ENCODE results near the gene PRELID3B.

The PRELID3B gene

GRCh38 chr20:58992911-58993310 is 49.7 kb downstream of the PRELID3B start:
- TF ChIP-seq CTCF (IDR thresholded peaks at IDR 0.05; ENCODE audit: low read depth, low read length, poor library complexity, severe bottlenecking) (no peak), EZH2phosphoT487 (IDR thresholded peaks at IDR 0.05; ENCODE audit: borderline replicate concordance, low read length) (no peak)
- peaks cover 11% of the 10 kb centered on the region for H3K79me2 ChIP-seq (ENCODE audit: control insufficient read depth, low read length)
- no peaks in the 10 kb centered on the region for H3K9me3 ChIP-seq (ENCODE audit: control insufficient read depth, insufficient read depth, low read length)
- H3K27me3 ChIP-seq (ENCODE audit: control insufficient read depth, low read length): no peaks in the 10 kb centered on the region
- H3K4me1 ChIP-seq (ENCODE audit: control insufficient read depth, low read length): peaks cover 19% of the 10 kb centered on the region
- H3F3A ChIP-seq (ENCODE audit: control insufficient read depth, insufficient read depth): peaks cover 41% of the 10 kb centered on the region
- no peaks in the 10 kb centered on the region for H3K9me2 ChIP-seq (replicated peaks; ENCODE audit: control insufficient read depth, low read length)
- H3K27ac ChIP-seq (ENCODE audit: low read depth, low read length): no peak overlapping the region
- H3K4me3 ChIP-seq (ENCODE audit: low read length): no peak overlapping the region
- H3K36me3 ChIP-seq (ENCODE audit: control insufficient read depth, low read length): peaks cover 99% of the 10 kb centered on the region
- H4K20me1 ChIP-seq (ENCODE audit: control insufficient read depth, insufficient read depth, low read depth, low read length): no peaks in the 10 kb centered on the region; the same call in 1 of the 2 replicates
- H3K4me2 ChIP-seq (ENCODE audit: low read length): no peak overlapping the region

GRCh38 chr20:58991715-58992114 is 50.9 kb downstream of the PRELID3B start:
- H3K36me3 ChIP-seq (ENCODE audit: control insufficient read depth, low read length): peaks cover 99% of the 10 kb centered on the region
- no peak for TF ChIP-seq CTCF (IDR thresholded peaks at IDR 0.05; ENCODE audit: low read depth, low read length, poor library complexity, severe bottlenecking)
- TF ChIP-seq EZH2phosphoT487 (IDR thresholded peaks at IDR 0.05; ENCODE audit: borderline replicate concordance, low read length): no peak
- H3K9me2 ChIP-seq (replicated peaks; ENCODE audit: control insufficient read depth, low read length): no peaks in the 10 kb centered on the region

GRCh38 chr20:58990651-58991445 is 51.7 kb downstream of the PRELID3B start:
- Histone ChIP-seq H3K9me3 (ENCODE audit: control insufficient read depth, insufficient read depth, low read length) (no peaks in the 10 kb centered on the region), H3K4me2 (ENCODE audit: low read length) (no peak overlapping the region), H3F3A (ENCODE audit: control insufficient read depth, insufficient read depth) (peaks cover 33% of the 10 kb centered on the region), H3K4me3 (ENCODE audit: low read length) (no peak overlapping the region), H3K36me3 (ENCODE audit: control insufficient read depth, low read length) (peaks cover 99% of the 10 kb centered on the region), H3K27ac (ENCODE audit: low read depth, low read length) (no peak overlapping the region), H3K4me1 (ENCODE audit: control insufficient read depth, low read length) (peaks cover 19% of the 10 kb centered on the region), H3K27me3 (ENCODE audit: control insufficient read depth, low read length) (no peaks in the 10 kb centered on the region), H3K9me2 (replicated peaks; ENCODE audit: control insufficient read depth, low read length) (no peaks in the 10 kb centered on the region), H4K20me1 (ENCODE audit: control insufficient read depth, insufficient read depth, low read depth, low read length) (no peaks in the 10 kb centered on the region; the same call in 1 of the 2 replicates), H3K79me2 (ENCODE audit: control insufficient read depth, low read length) (peaks cover 18% of the 10 kb centered on the region)
- no peak for TF ChIP-seq CTCF (IDR thresholded peaks at IDR 0.05; ENCODE audit: low read depth, low read length, poor library complexity, severe bottlenecking)
- no peak for TF ChIP-seq EZH2phosphoT487 (IDR thresholded peaks at IDR 0.05; ENCODE audit: borderline replicate concordance, low read length)

More at GRCh38 chr20:58991715-58992114, 50.9 kb downstream of the PRELID3B start:
- Histone ChIP-seq H4K20me1 (ENCODE audit: control insufficient read depth, insufficient read depth, low read depth, low read length) (no peaks in the 10 kb centered on the region; the same call in 1 of the 2 replicates), H3K27ac (ENCODE audit: low read depth, low read length) (no peak overlapping the region), H3K4me2 (ENCODE audit: low read length) (no peak overlapping the region), H3K4me1 (ENCODE audit: control insufficient read depth, low read length) (peaks cover 19% of the 10 kb centered on the region), H3K9me3 (ENCODE audit: control insufficient read depth, insufficient read depth, low read length) (no peaks in the 10 kb centered on the region), H3F3A (ENCODE audit: control insufficient read depth, insufficient read depth) (peaks cover 38% of the 10 kb centered on the region), H3K4me3 (ENCODE audit: low read length) (no peak overlapping the region), H3K79me2 (ENCODE audit: control insufficient read depth, low read length) (peaks cover 19% of the 10 kb centered on the region), H3K27me3 (ENCODE audit: control insufficient read depth, low read length) (no peaks in the 10 kb centered on the region)

All from DOHH2 (cell line).